Breast epithelium (tissue), 4 donors: ENCODE data around the gene LRRC34. TPM values are rescaled to one million over a fixed set of nuclear protein-coding genes. Genes with fewer than 3 reads are reported as not detected.

Experiments
- DNase-seq, 2 donors: peaks; one replicate each; pipeline ENCODE4 v3.0.0-alpha.2; 2019; ENCODE audit warnings: low spot score in 2 of 2
- H3K27ac ChIP-seq, 2 donors: fragments of 200-600 bp; sonication (generic) in 1 of 2; one replicate each; pipeline ENCODE4 v1.5.1; 2016 to 2019; ENCODE audit warnings: mild to moderate bottlenecking in 1 of 2
- H3K27me3 ChIP-seq, 2 donors: fragments of 200-600 bp; sonication (generic) in 1 of 2; one replicate each; pipeline versions ENCODE4 v1.5.1 to v1.6.0; 2017 to 2019; ENCODE audit warnings: control low read depth in 1 of 2, mild to moderate bottlenecking in 1 of 2
- H3K36me3 ChIP-seq: fragments of 200-600 bp; one replicate; pipeline ENCODE4 v1.5.1; 2019
- H3K4me1 ChIP-seq, 2 donors: fragments of 200-600 bp; sonication (generic); one replicate each; pipeline ENCODE4 v1.5.1; 2016 to 2019; ENCODE audit warnings: control low read depth in 1 of 2
- H3K4me3 ChIP-seq, 3 donors: fragments of 200-600 bp; sonication (generic); 1 replicate in 2 of 3; 2 replicates in 1 of 3; pipeline ENCODE4 v1.5.1; 2016 to 2019; ENCODE audit warnings: mild to moderate bottlenecking in 3 of 3, moderate library complexity in 2 of 3
- H3K9me3 ChIP-seq, 2 donors: fragments of 200-600 bp; sonication (generic) in 1 of 2; one replicate each; pipeline ENCODE4 v1.5.1; 2016 to 2019; ENCODE audit warnings: control low read depth in 1 of 2
- POLR2A ChIP-seq: fragments of 450-650 bp; IDR thresholded peaks from one replicate; pipeline ENCODE4 v1.6.1; 2016; ENCODE audit warnings: antibody characterized with exemption, mild to moderate bottlenecking, moderate library complexity
- POLR2AphosphoS5 ChIP-seq, 3 donors: sonication (generic); formaldehyde crosslinking; IDR thresholded peaks; one replicate each; pipeline ENCODE4 v1.6.1; 2017; ENCODE audit warnings: antibody characterized with exemption in 3 of 3
- intact Hi-C: fragments of 100-400 bp; cut with DNase I; formaldehyde crosslinking; loops from one replicate; pipeline ENCODE4 v1.15.1; 2023; ENCODE audit warnings: low total_unique reads
- total RNA-seq, 3 donors: library from RNA; depleted of rRNA; stranded (reverse); fragments of >200 nt; gene quantifications; one replicate each; pipeline ENCODE4 v1.1.0, GENCODE V29; 2016
- TF ChIP-seq, protein P1 (sequence below), 3 donors: fragments of 450-650 bp; IDR thresholded peaks; one replicate each; pipeline ENCODE4 v1.5.1; 2016 to 2017; ENCODE audit warnings: antibody characterized with exemption in 3 of 3, mild to moderate bottlenecking in 3 of 3, moderate library complexity in 3 of 3

LRRC34 gene
- total RNA-seq, 3 donors from 2014 or later = 1.0 to 6.4 (median 4.9) TPM

DNA sequence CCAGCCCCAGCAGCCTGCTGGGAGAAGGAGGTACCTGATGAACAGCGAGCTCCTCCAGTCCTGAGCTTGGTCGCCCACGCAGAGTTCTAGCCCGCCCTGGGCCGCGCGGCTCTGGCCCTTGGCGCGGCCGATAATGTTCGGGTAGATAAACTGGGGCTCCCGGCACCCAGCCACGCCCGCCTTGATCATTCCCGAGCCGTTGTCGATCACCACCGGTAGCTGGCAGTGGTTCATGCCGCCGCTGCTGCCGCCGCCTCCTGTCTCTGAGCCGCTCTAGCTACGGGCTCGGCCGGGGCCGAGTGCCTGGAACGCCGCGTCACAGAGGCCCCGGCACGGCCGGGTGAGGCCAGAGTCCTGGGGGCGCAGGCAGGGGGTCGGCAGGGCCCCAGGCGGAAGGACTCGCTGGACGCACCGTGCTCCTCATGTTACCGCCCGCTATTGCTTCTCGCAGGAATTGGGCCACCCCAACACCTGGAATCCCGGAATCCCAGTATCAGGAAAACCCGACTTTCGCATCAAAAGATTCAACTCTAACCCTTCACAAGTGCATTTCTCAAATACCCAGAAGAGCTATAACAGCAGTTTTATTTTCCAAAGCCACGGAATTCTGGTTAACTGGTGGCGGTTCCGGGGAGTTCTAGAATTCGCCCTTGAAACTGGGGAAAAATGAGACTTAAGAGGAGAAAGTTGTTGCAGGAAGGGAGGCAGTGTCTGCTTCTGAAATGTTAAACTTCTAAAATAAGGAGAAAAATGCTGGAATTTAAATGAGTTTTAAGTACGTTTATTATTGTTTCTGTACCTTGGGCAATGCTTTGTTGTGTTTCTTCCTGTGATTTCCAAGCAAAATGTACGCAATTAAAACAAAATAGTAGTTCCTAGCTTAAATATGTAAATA, 43.2 kb downstream of the LRRC34 start, which contains the start of gene ACTRT3:
Gene ACTRT3 (minus strand): TSS at position 275 of the 895 bp plus-strand sequence. CDS start 41 bp downstream, at position 234.
- intact Hi-C loops = no loop called here
- peak in 2 of 3 donors; percentile 21 to 39 for TF ChIP-seq POLR2AphosphoS5 (IDR thresholded peaks at IDR 0.05)
- no peak for TF ChIP-seq POLR2A
- TF ChIP-seq, protein P1, sequence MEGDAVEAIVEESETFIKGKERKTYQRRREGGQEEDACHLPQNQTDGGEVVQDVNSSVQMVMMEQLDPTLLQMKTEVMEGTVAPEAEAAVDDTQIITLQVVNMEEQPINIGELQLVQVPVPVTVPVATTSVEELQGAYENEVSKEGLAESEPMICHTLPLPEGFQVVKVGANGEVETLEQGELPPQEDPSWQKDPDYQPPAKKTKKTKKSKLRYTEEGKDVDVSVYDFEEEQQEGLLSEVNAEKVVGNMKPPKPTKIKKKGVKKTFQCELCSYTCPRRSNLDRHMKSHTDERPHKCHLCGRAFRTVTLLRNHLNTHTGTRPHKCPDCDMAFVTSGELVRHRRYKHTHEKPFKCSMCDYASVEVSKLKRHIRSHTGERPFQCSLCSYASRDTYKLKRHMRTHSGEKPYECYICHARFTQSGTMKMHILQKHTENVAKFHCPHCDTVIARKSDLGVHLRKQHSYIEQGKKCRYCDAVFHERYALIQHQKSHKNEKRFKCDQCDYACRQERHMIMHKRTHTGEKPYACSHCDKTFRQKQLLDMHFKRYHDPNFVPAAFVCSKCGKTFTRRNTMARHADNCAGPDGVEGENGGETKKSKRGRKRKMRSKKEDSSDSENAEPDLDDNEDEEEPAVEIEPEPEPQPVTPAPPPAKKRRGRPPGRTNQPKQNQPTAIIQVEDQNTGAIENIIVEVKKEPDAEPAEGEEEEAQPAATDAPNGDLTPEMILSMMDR (IDR thresholded peaks at IDR 0.05) = peak in 1 of 3 donors; percentile 12
- H3K27ac ChIP-seq = peak within 1 kb of the TSS; percentile 90 to 96
- H3K4me3 ChIP-seq = peak within 1 kb of the TSS; percentile 54 to 92 (median 75)
- H3K9me3 ChIP-seq = peaks cover 0 to 4% of the 10 kb centered on the region in 2 donors
- H3K36me3 ChIP-seq = no peaks in the 10 kb centered on the region
- H3K27me3 ChIP-seq = no peaks in the 10 kb centered on the region
- peak; percentile 29 to 63 for DNase-seq
- H3K4me1 ChIP-seq = peaks cover 3 to 6% of the 10 kb centered on the region in 2 donors

DNA sequence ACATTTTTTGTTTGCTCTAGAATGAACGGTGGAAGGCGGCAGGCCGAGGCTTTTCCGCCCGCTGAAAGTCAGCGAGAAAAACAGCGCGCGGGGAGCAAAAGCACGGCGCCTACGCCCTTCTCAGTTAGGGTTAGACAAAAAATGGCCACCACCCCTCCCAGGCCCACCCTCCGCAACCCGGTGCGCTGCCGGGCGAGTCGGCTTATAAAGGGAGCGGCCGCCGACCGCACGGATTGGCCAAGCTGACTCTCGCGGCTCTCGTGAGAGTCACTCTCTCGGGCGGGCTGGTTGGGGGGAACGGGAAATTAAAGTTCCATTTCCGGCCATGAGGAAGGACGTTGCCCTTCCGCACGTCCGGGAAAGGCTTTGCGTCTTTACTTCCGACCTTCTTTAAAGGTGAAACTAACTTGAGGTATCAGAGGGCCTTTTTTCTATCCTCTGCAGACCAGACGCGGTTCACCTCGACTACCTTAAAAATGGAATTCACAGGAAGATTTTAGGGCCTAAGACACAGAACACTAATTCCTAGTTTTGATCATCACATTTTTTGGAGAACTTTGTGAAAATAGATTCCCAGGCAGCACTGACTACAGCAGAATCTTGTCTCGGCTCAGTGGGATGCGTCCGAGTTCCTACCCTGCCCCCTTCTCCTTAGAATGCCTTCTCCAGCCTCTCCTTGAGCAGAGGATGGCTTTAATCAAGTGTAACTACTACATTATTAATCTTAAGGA, 47.7 kb downstream of the LRRC34 start, which contains the start of gene TERC:
Gene TERC (minus strand): TSS at position 179 of the 731 bp plus-strand sequence.
- intact Hi-C loops = loop anchor here (5.0 kb wide), 1 partner anchor 1908 kb away; no protein-coding TSS in a partner anchor

DNA sequence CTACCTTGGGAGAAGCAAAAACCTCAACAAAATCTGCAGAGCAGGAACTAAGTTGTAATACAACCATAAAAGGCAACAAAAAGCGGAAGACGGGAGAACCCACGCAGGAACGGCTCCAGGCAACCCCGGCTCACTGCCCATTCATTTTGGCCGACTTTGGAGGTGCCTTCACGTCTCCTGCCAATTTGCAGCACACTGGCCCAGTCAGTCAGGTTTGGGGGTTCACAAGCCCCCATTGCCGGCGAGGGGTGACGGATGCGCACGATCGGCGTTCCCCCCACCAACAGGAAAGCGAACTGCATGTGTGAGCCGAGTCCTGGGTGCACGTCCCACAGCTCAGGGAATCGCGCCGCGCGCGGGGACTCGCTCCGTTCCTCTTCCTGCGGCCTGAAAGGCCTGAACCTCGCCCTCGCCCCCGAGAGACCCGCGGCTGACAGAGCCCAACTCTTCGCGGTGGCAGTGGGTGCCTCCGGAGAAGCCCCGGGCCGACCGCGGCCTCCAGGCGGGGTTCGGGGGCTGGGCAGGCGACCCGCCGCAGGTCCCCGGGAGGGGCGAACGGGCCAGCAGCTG, 48.3 kb downstream of the LRRC34 start:
- Histone ChIP-seq H3K27me3 (no peaks in the 10 kb centered on the region), H3K9me3 (peaks cover 0 to 4% of the 10 kb centered on the region in 2 donors), H3K36me3 (no peaks in the 10 kb centered on the region), H3K4me1 (peaks cover 0 to 3% of the 10 kb centered on the region in 2 donors), H3K4me3 (peak overlapping the region; percentile 64 to 98 (median 87)), H3K27ac (peak overlapping the region; percentile 96 to 99)
- peak; percentile 59 to 67 for DNase-seq
- TF ChIP-seq, protein P1 (IDR thresholded peaks at IDR 0.05) = no peak
- TF ChIP-seq POLR2AphosphoS5 (IDR thresholded peaks at IDR 0.05) = peak in 1 of 3 donors; percentile 42
- intact Hi-C loops = loop anchor here (5.0 kb wide), 1 partner anchor 1907 kb away; no protein-coding TSS in a partner anchor

More for the DNA sequence above, 47.7 kb downstream of the LRRC34 start, which contains the start of gene TERC:
- Histone ChIP-seq H3K9me3 (peaks cover 0 to 4% of the 10 kb centered on the region in 2 donors), H3K27me3 (no peaks in the 10 kb centered on the region), H3K4me3 (peak within 1 kb of the TSS; percentile 64 to 98 (median 87)), H3K4me1 (peaks cover 0 to 3% of the 10 kb centered on the region in 2 donors), H3K27ac (peak within 1 kb of the TSS; percentile 96 to 99), H3K36me3 (no peaks in the 10 kb centered on the region)
- peak; percentile 92 to 94 for DNase-seq
- TF ChIP-seq POLR2A (peak; percentile 98), POLR2AphosphoS5 (IDR thresholded peaks at IDR 0.05) (peak; percentile 94 to 97 (median 95))
- TF ChIP-seq, protein P1 (IDR thresholded peaks at IDR 0.05) = peak in 2 of 3 donors; percentile 7 to 18

DNA sequence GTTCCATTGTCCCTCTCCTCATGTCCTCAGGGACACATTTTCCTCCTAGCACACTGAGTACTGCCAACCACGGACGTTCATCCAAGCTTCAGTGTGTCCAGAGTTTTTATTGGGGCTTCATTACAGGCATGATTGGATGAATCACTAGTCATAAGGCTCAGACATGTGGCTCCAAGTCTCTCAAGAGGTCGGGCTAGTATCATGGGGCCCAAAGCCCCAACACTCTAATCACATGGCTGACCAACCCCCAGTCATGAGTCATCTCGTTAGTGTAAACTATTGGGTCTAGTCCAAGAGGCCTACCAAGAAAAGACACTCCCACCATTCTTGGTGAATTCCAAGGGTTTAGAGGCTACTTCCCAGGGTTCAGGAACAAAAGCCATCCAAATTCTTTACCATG, 52.2 kb downstream of the LRRC34 start:
- Histone ChIP-seq H3K4me3 (no peak overlapping the region), H3K36me3 (no peaks in the 10 kb centered on the region), H3K4me1 (peaks cover 0 to 3% of the 10 kb centered on the region in 2 donors), H3K9me3 (no peaks in the 10 kb centered on the region), H3K27ac (no peak overlapping the region), H3K27me3 (no peaks in the 10 kb centered on the region)
- TF ChIP-seq POLR2AphosphoS5 (IDR thresholded peaks at IDR 0.05) (no peak), POLR2A (no peak)
- TF ChIP-seq, protein P1 (IDR thresholded peaks at IDR 0.05) = no peak
- no peak for DNase-seq
- intact Hi-C loops = loop anchor here (5.0 kb wide), 1 partner anchor 1903 kb away; no protein-coding TSS in a partner anchor
